HepG2 (cell line): Measurements from ENCODE around the gene SMIM14. TPM values are rescaled to one million over a fixed set of nuclear protein-coding genes. Genes with fewer than 3 reads are reported as not detected.

Experiments
- ATAC-seq: fragments of 200-7000 bp; cut with Tn5 transposase; 3 replicates; pipeline ENCODE4 v1.9.1; 2020; ENCODE audit warnings: mild to moderate bottlenecking, moderate library complexity
- Bru-seq: library from RNA; stranded (reverse); fragments of 400-500 nt; gene quantifications from one replicate; lab custom pipeline; 2021; lab: Mats Ljungman, UMichigan
- BruChase-seq, 2 experiments: library from RNA; stranded (reverse); fragments of 400-500 nt; gene quantifications; one replicate each; lab custom pipeline; 2021; lab: Mats Ljungman, UMichigan
- BruUV-seq: library from RNA; stranded (reverse); fragments of 400-500 nt; replicated peaks from 2 replicates; lab custom pipeline; 2021; lab: Mats Ljungman, UMichigan
- CTCF ChIA-PET: fragments of 300-600 bp; formaldehyde crosslinking; extraction: SDS; loops from one replicate; lab custom pipeline; 2021; ENCODE audit warnings: low total read pairs, inconsistent platforms, low intra/inter-chr PET ratio; lab: Yijun Ruan, JAX
- POLR2A ChIA-PET: fragments of 350-600 bp; sonication (Branson Sonifier 250); formaldehyde crosslinking; loops from one replicate; lab custom pipeline; 2020; ENCODE audit warnings: antibody characterized with exemption, inconsistent platforms; lab: Yijun Ruan, JAX
- DNase-seq: peaks from one replicate; pipeline ENCODE4 v3.0.0-alpha.2; 2015; ENCODE audit warnings: low spot score
- FAIRE-seq: peaks from 3 replicates; lab custom pipeline; 2011; peaks lifted over from hg19 to GRCh38; lab: Jason Lieb, UNC
- H2AFZ ChIP-seq: one replicate; pipeline ENCODE4 v1.6.1; 2011; ENCODE audit warnings: low read length, inconsistent platforms
- H3K27ac ChIP-seq: fragments of 300-600 bp; 3 replicates; pipeline ENCODE4 v1.8.0; 2011; ENCODE audit warnings: mixed run types, mild to moderate bottlenecking, mixed read lengths, low read length, inconsistent platforms; ENCODE audit not compliant: insufficient read depth; ENCODE audit errors: extremely low read length
- H3K27me3 ChIP-seq, 2 experiments: fragments of 200-600 bp in 1 of 2; 2 replicates in 1 of 2; 3 replicates in 1 of 2; pipeline versions ENCODE4 v1.6.0 to v1.8.0; 2011; ENCODE audit warnings: low read length in 2 of 2, mild to moderate bottlenecking in 2 of 2, moderate library complexity in 2 of 2, inconsistent platforms in 1 of 2; ENCODE audit not compliant: insufficient read depth in 2 of 2, control insufficient read depth in 1 of 2
- H3K36me3 ChIP-seq, 2 experiments: fragments of 200-600 bp in 1 of 2; replicated peaks in 1 of 2; 2 replicates in 1 of 2; 3 replicates in 1 of 2; pipeline versions ENCODE4 v1.5.1 to v1.8.0; 2011; ENCODE audit warnings: low read length in 2 of 2, inconsistent platforms in 1 of 2; ENCODE audit not compliant: insufficient read depth in 2 of 2, control insufficient read depth in 1 of 2
- H3K4me1 ChIP-seq: 2 replicates; pipeline ENCODE4 v1.5.1; 2012; ENCODE audit warnings: low read length, inconsistent platforms; ENCODE audit not compliant: insufficient read depth
- H3K4me2 ChIP-seq: 2 replicates; pipeline ENCODE4 v1.6.0; 2011; ENCODE audit warnings: low read depth, low read length, inconsistent platforms
- H3K4me3 ChIP-seq, 3 experiments: fragments of 200-600 bp in 1 of 3; sonication (generic), shearing (Covaris generic) in 1 of 3; replicated peaks in 1 of 3; 2 replicates each; pipeline ENCODE4 v1.5.1; 2011 to 2016; ENCODE audit warnings: low read length in 3 of 3, inconsistent platforms in 2 of 3, low read depth in 2 of 3, mild to moderate bottlenecking in 2 of 3, control low read depth in 1 of 3, mixed read lengths in 1 of 3; ENCODE audit not compliant: insufficient read depth in 1 of 3
- H3K79me2 ChIP-seq: one replicate; pipeline ENCODE4 v1.6.1; 2011; ENCODE audit warnings: low read length, inconsistent platforms; ENCODE audit not compliant: insufficient read depth
- H3K9ac ChIP-seq: 2 replicates; pipeline ENCODE4 v1.6.0; 2011; ENCODE audit warnings: mild to moderate bottlenecking, low read depth, low read length, inconsistent platforms; ENCODE audit not compliant: insufficient read depth
- H3K9me3 ChIP-seq: 2 replicates; pipeline ENCODE4 v1.5.1; 2012; ENCODE audit warnings: mild to moderate bottlenecking, low read length
- H4K20me1 ChIP-seq: 2 replicates; pipeline ENCODE4 v1.6.0; 2011; ENCODE audit warnings: inconsistent platforms, mild to moderate bottlenecking, low read length, moderate library complexity; ENCODE audit not compliant: insufficient read depth
- ATF7 ChIP-seq, 2 experiments: fragments of 450-650 bp in 1 of 2; sonication (generic) in 1 of 2; formaldehyde crosslinking in 1 of 2; IDR thresholded peaks; 2 replicates each; pipeline versions ENCODE4 v1.4.0 to v1.6.1; 2016 to 2020; ENCODE audit warnings: antibody characterized with exemption in 1 of 2, mild to moderate bottlenecking in 1 of 2, missing genetic modification reagents in 1 of 2
- DDIT3 ChIP-seq: sonication (generic); formaldehyde crosslinking; IDR thresholded peaks from 2 replicates; pipeline ENCODE4 v1.4.0; 2020; ENCODE audit warnings: mild to moderate bottlenecking, missing genetic modification reagents
- FOXA3 ChIP-seq: IDR thresholded peaks from 2 replicates; pipeline ENCODE4 v1.6.1; 2016; ENCODE audit warnings: missing genetic modification reagents, missing compliant biosample characterization
- HMGA1 ChIP-seq: sonication (generic); formaldehyde crosslinking; conservative IDR thresholded peaks from 2 replicates; pipeline ENCODE4 v1.4.0; 2020; ENCODE audit warnings: missing genetic modification reagents
- KLF6 ChIP-seq: IDR thresholded peaks from 2 replicates; pipeline ENCODE4 v1.8.0; 2016; ENCODE audit warnings: missing biosample characterization, missing genetic modification reagents
- POGZ ChIP-seq: sonication (generic); formaldehyde crosslinking; IDR thresholded peaks from 2 replicates; pipeline ENCODE4 v1.4.0; 2020; ENCODE audit warnings: mild to moderate bottlenecking, missing genetic modification reagents
- SP2 ChIP-seq: sonication (generic); formaldehyde crosslinking; IDR thresholded peaks from 2 replicates; pipeline ENCODE4 v1.5.1; 2020; ENCODE audit warnings: mild to moderate bottlenecking, missing genetic modification reagents
- ZNF12 ChIP-seq: sonication (generic); formaldehyde crosslinking; IDR thresholded peaks from 2 replicates; pipeline ENCODE4 v1.5.0; 2020; ENCODE audit warnings: missing genetic modification reagents
- ZNF142 ChIP-seq: sonication (generic); formaldehyde crosslinking; IDR thresholded peaks from 2 replicates; pipeline ENCODE4 v1.4.0; 2020; ENCODE audit warnings: missing genetic modification reagents
- ZNF510 ChIP-seq: sonication (generic); formaldehyde crosslinking; IDR thresholded peaks from 2 replicates; pipeline ENCODE4 v1.4.0; 2020; ENCODE audit warnings: low read depth, mild to moderate bottlenecking, missing genetic modification reagents
- WGBS: methylation state at CpG from one replicate; pipeline ENCODE4 v1.1.6; 2017; ENCODE audit warnings: low lambda C conversion rate; 5-methylcytosine and 5-hydroxymethylcytosine counted together
- in situ Hi-C: cut with HindIII; loops from 2 replicates; pipeline ENCODE4 v1.10.0; 2017; ENCODE audit warnings: low pct_unique_long_range_greater_than_20kb; ENCODE audit not compliant: extremely low pct_ligation_motif_present
- intact Hi-C: fragments of 100-400 bp; cut with micrococcal nuclease; formaldehyde crosslinking; loops from one replicate; pipeline ENCODE4 v1.10.0; 2022; ENCODE audit not compliant: unreplicated experiment
- long read RNA-seq, 2 experiments: library from RNA in 1 of 2; library from polyadenylated mRNA in 1 of 2; stranded (forward) in 1 of 2; unstranded in 1 of 2; transcript quantifications; one replicate each; pipeline ENCODE4 v2.0.0, GENCODE V29; 2019 to 2022
- polyA minus RNA-seq, 3 experiments: library from RNA; depleted of rRNA, polyadenylated mRNA; stranded (reverse); fragments of >200 nt; gene quantifications; 2 replicates each; pipeline ENCODE4 v1.2.3, GENCODE V29; 2011; ENCODE audit warnings: low replicate concordance in 1 of 3
- polyA plus RNA-seq, 8 experiments: library from polyadenylated mRNA; depleted of rRNA in 3 of 8; stranded (reverse) in 7 of 8; unstranded in 1 of 8; fragments of >200 nt; fragmentation: Illumina TruSeq in 4 of 8; extraction: Trizol in 4 of 8; gene quantifications; 2 replicates each; pipeline versions ENCODE4 v1.2.1 to v1.2.3, GENCODE V29; 2011 to 2016; ENCODE audit warnings: low read depth in 4 of 8, missing spikeins in 1 of 8, mixed read lengths in 1 of 8; ENCODE audit not compliant: insufficient read depth in 1 of 8
- total RNA-seq, 5 experiments: library from RNA; depleted of rRNA; stranded (reverse); fragments of >200 nt; fragmentation: Illumina TruSeq; extraction: Trizol; gene quantifications; 2 replicates each; pipeline ENCODE4 v1.2.3, GENCODE V29; 2016; ENCODE audit warnings: low read depth in 1 of 5

Gene SMIM14
- 16.3 and 26.2 TPM in 2 replicates for total RNA-seq (2016; rRNA removed; fragmentation: Illumina TruSeq; extraction: Trizol)
- total RNA-seq (2016; cell fraction: cytosol; rRNA removed; fragmentation: Illumina TruSeq; extraction: Trizol; ENCODE audit: low read depth): 2.3 and 3.0 TPM in 2 replicates
- 16.9 and 24.5 TPM in 2 replicates for total RNA-seq (2016; cell fraction: insoluble cytoplasmic fraction; rRNA removed; fragmentation: Illumina TruSeq; extraction: Trizol)
- total RNA-seq (2016; cell fraction: membrane; rRNA removed; fragmentation: Illumina TruSeq; extraction: Trizol): 7.0 and 8.1 TPM in 2 replicates
- 4.2 and 6.0 TPM in 2 replicates for total RNA-seq (2016; cell fraction: nucleus; rRNA removed; fragmentation: Illumina TruSeq; extraction: Trizol)
- 20.1 and 28.1 TPM in 2 replicates for polyA plus RNA-seq (2011; rRNA removed)
- 12.9 and 16.5 TPM in 2 replicates for polyA plus RNA-seq (2011; cell fraction: cytosol; rRNA removed)
- polyA plus RNA-seq (2011; cell fraction: nucleus; rRNA removed): 3.0 and 7.6 TPM in 2 replicates
- 16.0 and 17.5 TPM in 2 replicates for polyA plus RNA-seq (2012)
- polyA plus RNA-seq (2016; cell fraction: cytosol; fragmentation: Illumina TruSeq; extraction: Trizol; ENCODE audit: low read depth): 3.3 and 4.9 TPM in 2 replicates
- polyA plus RNA-seq (2016; cell fraction: insoluble cytoplasmic fraction; fragmentation: Illumina TruSeq; extraction: Trizol; ENCODE audit: low read depth): 22.5 and 24.5 TPM in 2 replicates
- 7.2 and 7.6 TPM in 2 replicates for polyA plus RNA-seq (2016; cell fraction: membrane; fragmentation: Illumina TruSeq; extraction: Trizol; ENCODE audit: low read depth)
- polyA plus RNA-seq (2016; cell fraction: nucleus; fragmentation: Illumina TruSeq; extraction: Trizol; ENCODE audit: insufficient read depth, low read depth): 12.5 and 14.8 TPM in 2 replicates
- 5.9 and 20.5 TPM in 2 replicates for polyA minus RNA-seq (2011; rRNA and poly(A)+ RNA removed; ENCODE audit: low replicate concordance)
- 18.6 and 21.3 TPM in 2 replicates for polyA minus RNA-seq (2011; cell fraction: cytosol; rRNA and poly(A)+ RNA removed)
- 4.4 and 6.1 TPM in 2 replicates for polyA minus RNA-seq (2011; cell fraction: nucleus; rRNA and poly(A)+ RNA removed)
- percentile 65 among the genes with signal in this experiment for Bru-seq, nascent RNA
- percentile 61 among the genes with signal in this experiment for BruChase-seq, experiment 1, labeled RNA remaining after a 6-hour chase
- BruChase-seq, experiment 2, labeled RNA remaining after a 2-hour chase: percentile 55 among the genes with signal in this experiment
- long read RNA-seq, experiment 1, full-length matches to known transcripts: 52 of 57 reads
- long read RNA-seq, experiment 1, partial matches to known transcripts: 1 of 57 reads
- long read RNA-seq, experiment 1, other reads (novel, unspliced or antisense): 4 of 57 reads
- long read RNA-seq, experiment 2, full-length matches to known transcripts: 6 of 43 reads
- long read RNA-seq, experiment 2, partial matches to known transcripts: 0 of 43 reads
- long read RNA-seq, experiment 2, other reads (novel, unspliced or antisense): 37 of 43 reads

GRCh38 chr4:39638354-39639239, at the start of gene SMIM14:
TSS of gene SMIM14 (minus strand) at chr4:39638865. CDS start at chr4:39605145, 33,720 bp downstream.
- peak; percentile 92 for ATAC-seq
- H3K27me3 ChIP-seq: no peaks in the 10 kb centered on the region; a peak in 1 of 5 replicates
- peak; percentile 68 for FAIRE-seq
- H3K79me2 ChIP-seq: peaks cover 24% of the 10 kb centered on the region
- intact Hi-C loops (loop anchor here (1.0 to 10.0 kb wide), 4 partner anchors 26 to 174 kb away; partner anchors contain the start of gene UGDH), in situ Hi-C loops (loop anchor here (5.0 kb wide), 1 partner anchor 111 kb away; the partner anchor contains the start of gene UGDH)
- H3K27ac ChIP-seq: peak within 1 kb of the TSS; percentile 92
- ChIA-PET CTCF (no interaction called here), POLR2A (interaction anchor here (0.7 to 4.2 kb wide), 28 partner anchors 9 to 420 kb away, joined by 3 to 67 read pairs (median 6); partner anchors contain the start of genes LIAS, RPL9, UBE2K and UGDH)
- H4K20me1 ChIP-seq: no peaks in the 10 kb centered on the region
- peaks cover 54% of the 10 kb centered on the region for H3K4me1 ChIP-seq
- WGBS: 1% methylated on average over 26 of the region's 75 CpGs
- peak within 1 kb of the TSS; percentile 83 to 95 (median 87) for H3K4me3 ChIP-seq
- H3K4me2 ChIP-seq: peak within 1 kb of the TSS; percentile 89
- H3K9me3 ChIP-seq: no peaks in the 10 kb centered on the region
- peak within 1 kb of the TSS; percentile 93 for H3K9ac ChIP-seq
- peaks cover 0 to 1% of the 10 kb centered on the region in 2 experiments; a peak in 1 of 5 replicates for H3K36me3 ChIP-seq
- peak; percentile 96 for DNase-seq
- H2AFZ ChIP-seq: peak within 1 kb of the TSS; percentile 71
- BruUV-seq: no TSS peak
- TF ChIP-seq HMGA1: no peak
- peak; percentile 93 for TF ChIP-seq POGZ (CRISPR knock-in tag)
- no peak for TF ChIP-seq ZNF510
- TF ChIP-seq ZNF142 (CRISPR knock-in tag): 0 out of 2 replicates have a peak, but pooled peaks have one; percentile 51
- no peak for TF ChIP-seq SP2 (CRISPR knock-in tag)
- TF ChIP-seq FOXA3 (CRISPR knock-in tag): peak; percentile 66
- TF ChIP-seq DDIT3 (CRISPR knock-in tag): no peak
- TF ChIP-seq ZNF12 (CRISPR knock-in tag): peak; percentile 14; the same call in 1 of the 2 replicates
- TF ChIP-seq KLF6: 0 out of 2 replicates have a peak, but pooled peaks have one; percentile 70
- peak; percentile 43 for TF ChIP-seq ATF7 (IDR thresholded peaks at IDR 0.05)
- TF ChIP-seq ATF7 (CRISPR knock-in tag; IDR thresholded peaks at IDR 0.05): no peak
